ENCODE results near the gene SLC4A7. TPM values are rescaled to one million over a fixed set of nuclear protein-coding genes. Genes with fewer than 3 reads are reported as not detected.

Gene SLC4A7
- total RNA-seq, 1 donor from 2014 or later: 11.0 TPM

DNA sequence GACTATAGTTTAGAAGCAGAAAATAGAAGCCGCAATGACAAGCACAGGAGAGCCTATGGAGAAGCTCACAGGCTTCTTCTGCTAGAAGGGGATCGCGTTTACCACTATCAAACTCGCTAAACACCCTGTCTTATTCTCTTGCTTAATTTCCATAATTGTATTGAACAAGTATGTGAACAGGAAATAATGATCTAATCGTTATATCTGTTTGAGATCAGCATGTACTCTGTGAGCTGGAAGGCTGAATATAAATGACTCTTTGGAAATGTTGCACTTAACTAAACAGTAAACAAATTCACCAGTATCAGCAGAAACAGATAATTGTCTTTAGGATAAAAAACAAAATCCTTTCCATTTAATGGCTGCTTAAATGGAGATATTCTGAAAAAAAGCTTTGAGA, 130.0 kb downstream of the SLC4A7 start:
- H3K27ac ChIP-seq: no peak overlapping the region
- H3K4me1 ChIP-seq: no peaks in the 10 kb centered on the region
- intact Hi-C loops (cut with DNase I): no loop called here
- no peaks in the 10 kb centered on the region for H3K27me3 ChIP-seq
- DNase-seq (ENCODE audit: low spot score in 2 of 2): no peak
- TF ChIP-seq CTCF (IDR thresholded peaks at IDR 0.05): no peak
- no peaks in the 10 kb centered on the region for H3K36me3 ChIP-seq
- H3K4me3 ChIP-seq: no peak overlapping the region
- H3K9me3 ChIP-seq: no peaks in the 10 kb centered on the region

- H3K4me1 ChIP-seq: no peaks in the 10 kb centered on the region
- no peak for TF ChIP-seq CTCF (IDR thresholded peaks at IDR 0.05)
- H3K4me3 ChIP-seq: no peak overlapping the region
- no peaks in the 10 kb centered on the region for H3K9me3 ChIP-seq
- no peaks in the 10 kb centered on the region for H3K36me3 ChIP-seq
- no peaks in the 10 kb centered on the region for H3K27me3 ChIP-seq
- no peak for DNase-seq (ENCODE audit: low spot score in 2 of 2)
- H3K27ac ChIP-seq: no peak overlapping the region
- intact Hi-C loops (cut with DNase I): no loop called here
Observed at GRCh38 chr3:27353221-27353620, 131.0 kb downstream of the SLC4A7 start.

- H3K4me3 ChIP-seq: no peak overlapping the region
- H3K27me3 ChIP-seq: no peaks in the 10 kb centered on the region
- no peak overlapping the region for H3K27ac ChIP-seq
- intact Hi-C loops (cut with DNase I): no loop called here
- no peaks in the 10 kb centered on the region for H3K36me3 ChIP-seq
- H3K4me1 ChIP-seq: no peaks in the 10 kb centered on the region
- no peak for DNase-seq (ENCODE audit: low spot score in 2 of 2)
- TF ChIP-seq CTCF (IDR thresholded peaks at IDR 0.05): no peak
- no peaks in the 10 kb centered on the region for H3K9me3 ChIP-seq
Observed at GRCh38 chr3:27352047-27352446, 132.1 kb downstream of the SLC4A7 start.

GRCh38 chr3:27349832-27350231, 134.4 kb downstream of the SLC4A7 start:
- no peaks in the 10 kb centered on the region for H3K4me1 ChIP-seq
- H3K9me3 ChIP-seq: no peaks in the 10 kb centered on the region
- DNase-seq (ENCODE audit: low spot score in 2 of 2): no peak
- no peaks in the 10 kb centered on the region for H3K36me3 ChIP-seq
- no peak for TF ChIP-seq CTCF (IDR thresholded peaks at IDR 0.05)
- intact Hi-C loops (cut with DNase I): no loop called here
- no peaks in the 10 kb centered on the region for H3K27me3 ChIP-seq
- H3K27ac ChIP-seq: no peak overlapping the region
- no peak overlapping the region for H3K4me3 ChIP-seq

- Histone ChIP-seq H3K4me1 (no peaks in the 10 kb centered on the region), H3K36me3 (no peaks in the 10 kb centered on the region), H3K27me3 (no peaks in the 10 kb centered on the region), H3K4me3 (no peak overlapping the region), H3K9me3 (no peaks in the 10 kb centered on the region), H3K27ac (no peak overlapping the region)
- no peak for DNase-seq (ENCODE audit: low spot score in 2 of 2)
- TF ChIP-seq CTCF (IDR thresholded peaks at IDR 0.05): no peak
- intact Hi-C loops (cut with DNase I): no loop called here
Observed at GRCh38 chr3:27345959-27346865, 138.0 kb downstream of the SLC4A7 start.

Measured in ascending aorta (tissue), 2 donors.